Measurements from ENCODE around the gene CHST11. TPM values are rescaled to one million over a fixed set of nuclear protein-coding genes. Genes with fewer than 3 reads are reported as not detected.

CHST11 gene
- total and polyA plus RNA-seq, 9 of the 15 experiments (the other 6 are each of a cell fraction or from before 2014, with no cell fraction given): 2.3 to 38.7 (median 15.0) TPM

DNA sequence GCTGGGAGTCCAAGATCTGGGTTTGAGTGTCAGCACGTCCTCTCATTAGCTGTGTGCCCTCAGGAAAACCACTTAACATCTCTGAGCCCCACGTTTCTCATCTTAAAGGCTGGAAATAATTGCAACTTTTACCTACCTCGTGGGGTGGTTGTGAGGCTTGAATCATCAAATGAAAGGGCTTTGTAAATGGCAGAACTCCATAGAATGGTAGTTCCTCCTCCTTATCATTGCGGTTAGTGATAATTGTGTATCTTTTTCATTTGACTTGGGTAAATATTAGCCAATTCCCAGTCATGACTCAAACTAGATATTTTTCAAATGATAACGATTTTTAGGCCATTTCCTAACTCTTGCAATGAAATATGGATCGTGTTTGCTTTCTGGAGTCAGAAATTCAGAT is 205.5 kb downstream of the CHST11 start:
- Histone ChIP-seq H3K9ac (ENCODE audit: insufficient read depth in 1 of 2, low read depth in 2 of 2, low read length in 2 of 2) (no peak overlapping the region), H3K9me3 (replicated peaks; ENCODE audit: control insufficient read depth, insufficient read depth, low read depth, low read length) (no peaks in the 10 kb centered on the region), H3K27me3 (ENCODE audit: control insufficient read depth in 2 of 2, insufficient read depth in 2 of 2, low read length in 2 of 2) (no peaks in the 10 kb centered on the region), H3K4me3 (no peak overlapping the region), H3K36me3 (ENCODE audit: control insufficient read depth, insufficient read depth, low read length) (no peaks in the 10 kb centered on the region; the same call in 2 of the 3 replicates), H3K4me2 (ENCODE audit: insufficient read depth, low read length) (no peak overlapping the region), H3K27ac (ENCODE audit: extremely low read depth, low read depth, low read length) (no peak overlapping the region), H2AFZ (ENCODE audit: low read depth, low read length) (no peak overlapping the region), H4K20me1 (replicated peaks; ENCODE audit: control insufficient read depth, insufficient read depth, low read length) (peaks cover 8% of the 10 kb centered on the region; the same call in 1 of the 2 replicates), H3K79me2 (ENCODE audit: control insufficient read depth, insufficient read depth, low read length) (peaks cover 4% of the 10 kb centered on the region; the same call in 1 of the 3 replicates), H3K4me1 (replicated peaks in 1 of 2; ENCODE audit: control insufficient read depth in 2 of 2, insufficient read depth in 2 of 2, low read length in 2 of 2) (peaks cover 0 to 3% of the 10 kb centered on the region in 2 experiments; a peak in 2 of 5 replicates), H3K9me1 (ENCODE audit: control insufficient read depth, insufficient read depth, low read length) (no peaks in the 10 kb centered on the region)
- in situ Hi-C loops (cut with MboI) (loop anchor here (10.0 kb wide), 1 partner anchor 277 kb away; no protein-coding TSS in a partner anchor), intact Hi-C loops (cut with micrococcal nuclease) (loop anchor here (10.0 kb wide), 1 partner anchor 163 kb away; no protein-coding TSS in a partner anchor)
- ChIA-PET POLR2A (interaction anchor here (0.6 to 1.2 kb wide), 2 partner anchors 8 to 903 kb away, joined by 3 to 4 read pairs; no protein-coding TSS in a partner anchor), CTCF (ENCODE audit: low intra/inter-chr PET ratio) (no interaction called here)
- no TSS peak for BruUV-seq (replicated peaks)
- 46% methylated on average over 6 of the region's 6 CpGs for WGBS (ENCODE audit: insufficient coverage, low coverage, missing lambda C conversion rate)
- DNase-seq (ENCODE audit: extremely low read depth in 1 of 4, low spot score in 3 of 4) (no peak), ATAC-seq (no peak), FAIRE-seq (no peak)
- TF ChIP-seq GATAD2B (IDR thresholded peaks at IDR 0.05; ENCODE audit: borderline replicate concordance) (no peak), BCOR (IDR thresholded peaks at IDR 0.05) (peak; percentile 41; the same call in 1 of the 2 replicates), KDM1A (IDR thresholded peaks at IDR 0.05) (0 out of 4 replicates have a peak, but pooled peaks of 1 of the 2 experiments have one; percentile 20), ZNF184 (CRISPR knock-in tag; IDR thresholded peaks at IDR 0.05) (no peak), SMARCB1 (IDR thresholded peaks at IDR 0.05; ENCODE audit: insufficient read length, low read depth) (no peak), MAFG (tag; conservative IDR thresholded peaks at IDR 0.05) (no peak), SIX5 (IDR thresholded peaks at IDR 0.05; ENCODE audit: borderline replicate concordance in 1 of 2, insufficient read depth in 1 of 2, low read depth in 1 of 2, low read length in 2 of 2) (no peak), FOXP1 (CRISPR knock-in tag; IDR thresholded peaks at IDR 0.05) (no peak), CBX8 (IDR thresholded peaks at IDR 0.05; ENCODE audit: borderline replicate concordance, extremely low read depth, low read depth, low read length, poor library complexity, severe bottlenecking) (no peak), ZFP36 (IDR thresholded peaks at IDR 0.05; ENCODE audit: low read depth, low read length, partially characterized antibody) (peak; percentile 81), TAF15 (IDR thresholded peaks at IDR 0.05; ENCODE audit: low read depth, low read length) (no peak), BRD9 (IDR thresholded peaks at IDR 0.05; ENCODE audit: low read depth, partially characterized antibody) (no peak), ZNF586 (CRISPR knock-in tag; conservative IDR thresholded peaks at IDR 0.05) (no peak), ZSCAN29 (IDR thresholded peaks at IDR 0.05) (no peak), PTTG1 (tag; IDR thresholded peaks at IDR 0.05; ENCODE audit: low read depth) (no peak)
- TF ChIP-seq, protein P1, sequence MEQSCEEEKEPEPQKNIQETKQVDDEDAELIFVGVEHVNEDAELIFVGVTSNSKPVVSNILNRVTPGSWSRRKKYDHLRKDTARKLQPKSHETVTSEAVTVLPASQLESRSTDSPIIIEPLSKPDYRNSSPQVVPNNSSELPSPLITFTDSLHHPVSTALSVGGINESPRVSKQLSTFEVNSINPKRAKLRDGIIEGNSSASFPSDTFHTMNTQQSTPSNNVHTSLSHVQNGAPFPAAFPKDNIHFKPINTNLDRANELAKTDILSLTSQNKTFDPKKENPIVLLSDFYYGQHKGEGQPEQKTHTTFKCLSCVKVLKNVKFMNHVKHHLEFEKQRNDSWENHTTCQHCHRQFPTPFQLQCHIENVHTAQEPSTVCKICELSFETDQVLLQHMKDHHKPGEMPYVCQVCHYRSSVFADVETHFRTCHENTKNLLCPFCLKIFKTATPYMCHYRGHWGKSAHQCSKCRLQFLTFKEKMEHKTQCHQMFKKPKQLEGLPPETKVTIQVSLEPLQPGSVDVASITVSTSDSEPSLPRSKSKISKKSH (CRISPR knock-in tag; IDR thresholded peaks at IDR 0.05): no peak
- TF ChIP-seq, protein P2, sequence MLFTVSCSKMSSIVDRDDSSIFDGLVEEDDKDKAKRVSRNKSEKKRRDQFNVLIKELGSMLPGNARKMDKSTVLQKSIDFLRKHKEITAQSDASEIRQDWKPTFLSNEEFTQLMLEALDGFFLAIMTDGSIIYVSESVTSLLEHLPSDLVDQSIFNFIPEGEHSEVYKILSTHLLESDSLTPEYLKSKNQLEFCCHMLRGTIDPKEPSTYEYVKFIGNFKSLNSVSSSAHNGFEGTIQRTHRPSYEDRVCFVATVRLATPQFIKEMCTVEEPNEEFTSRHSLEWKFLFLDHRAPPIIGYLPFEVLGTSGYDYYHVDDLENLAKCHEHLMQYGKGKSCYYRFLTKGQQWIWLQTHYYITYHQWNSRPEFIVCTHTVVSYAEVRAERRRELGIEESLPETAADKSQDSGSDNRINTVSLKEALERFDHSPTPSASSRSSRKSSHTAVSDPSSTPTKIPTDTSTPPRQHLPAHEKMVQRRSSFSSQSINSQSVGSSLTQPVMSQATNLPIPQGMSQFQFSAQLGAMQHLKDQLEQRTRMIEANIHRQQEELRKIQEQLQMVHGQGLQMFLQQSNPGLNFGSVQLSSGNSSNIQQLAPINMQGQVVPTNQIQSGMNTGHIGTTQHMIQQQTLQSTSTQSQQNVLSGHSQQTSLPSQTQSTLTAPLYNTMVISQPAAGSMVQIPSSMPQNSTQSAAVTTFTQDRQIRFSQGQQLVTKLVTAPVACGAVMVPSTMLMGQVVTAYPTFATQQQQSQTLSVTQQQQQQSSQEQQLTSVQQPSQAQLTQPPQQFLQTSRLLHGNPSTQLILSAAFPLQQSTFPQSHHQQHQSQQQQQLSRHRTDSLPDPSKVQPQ (CRISPR knock-in tag; IDR thresholded peaks at IDR 0.05; ENCODE audit: borderline replicate concordance): no peak
- TF ChIP-seq, protein P3, sequence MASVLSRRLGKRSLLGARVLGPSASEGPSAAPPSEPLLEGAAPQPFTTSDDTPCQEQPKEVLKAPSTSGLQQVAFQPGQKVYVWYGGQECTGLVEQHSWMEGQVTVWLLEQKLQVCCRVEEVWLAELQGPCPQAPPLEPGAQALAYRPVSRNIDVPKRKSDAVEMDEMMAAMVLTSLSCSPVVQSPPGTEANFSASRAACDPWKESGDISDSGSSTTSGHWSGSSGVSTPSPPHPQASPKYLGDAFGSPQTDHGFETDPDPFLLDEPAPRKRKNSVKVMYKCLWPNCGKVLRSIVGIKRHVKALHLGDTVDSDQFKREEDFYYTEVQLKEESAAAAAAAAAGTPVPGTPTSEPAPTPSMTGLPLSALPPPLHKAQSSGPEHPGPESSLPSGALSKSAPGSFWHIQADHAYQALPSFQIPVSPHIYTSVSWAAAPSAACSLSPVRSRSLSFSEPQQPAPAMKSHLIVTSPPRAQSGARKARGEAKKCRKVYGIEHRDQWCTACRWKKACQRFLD (CRISPR knock-in tag; IDR thresholded peaks at IDR 0.05): no peak
